ENCODE measurements around the gene FAM151A.

The FAM151A gene

DNA sequence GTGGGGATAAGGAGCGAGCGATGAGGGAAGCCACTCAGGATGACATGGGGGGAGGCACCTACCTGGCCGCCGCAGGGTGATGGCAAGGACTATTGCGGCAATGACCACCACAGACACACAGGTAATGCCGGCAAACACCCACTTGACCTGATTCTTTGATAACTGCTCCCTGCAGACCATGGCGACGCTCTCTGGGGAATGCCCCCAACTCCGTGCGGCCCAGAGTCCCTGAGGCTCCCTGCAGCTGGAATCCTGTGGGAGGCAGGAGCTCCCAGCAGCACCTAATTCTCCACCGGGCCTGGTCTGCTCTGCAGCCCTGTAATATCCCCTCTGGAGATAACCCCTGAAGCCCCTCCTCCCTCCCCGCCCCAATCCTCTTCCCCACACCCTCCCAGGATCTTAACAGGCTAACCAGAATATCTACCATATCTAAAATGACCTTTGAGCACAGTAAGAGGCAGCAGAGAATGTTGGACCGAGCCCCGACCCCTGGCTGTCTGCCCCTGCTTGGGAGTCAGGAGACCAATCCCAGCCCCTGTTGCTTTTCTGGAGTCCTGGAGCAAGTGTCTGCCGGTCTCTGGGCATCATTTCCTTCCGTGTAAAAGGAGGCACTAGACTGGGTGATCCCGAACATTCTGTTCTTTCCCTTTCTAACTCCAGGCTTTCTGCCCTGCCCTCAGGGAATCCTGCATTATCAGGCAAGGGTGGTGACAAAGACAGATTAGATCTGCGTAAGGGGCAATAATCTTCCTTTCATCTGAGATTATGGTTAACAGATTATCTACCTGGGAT lies at the start of gene FAM151A:
Gene FAM151A (minus strand): TSS at position 310 of the 792 bp plus-strand sequence. CDS start 130 bp downstream, at position 180.
- DNase-seq, result no peak

- peak; percentile 82 for DNase-seq
Observed at GRCh38 chr1:54671985-54672608, 48.8 kb upstream of the FAM151A start.

GRCh38 chr1:54668567-54668966 lies 45.2 kb upstream of the FAM151A start:
- DNase-seq, result no peak

DNA sequence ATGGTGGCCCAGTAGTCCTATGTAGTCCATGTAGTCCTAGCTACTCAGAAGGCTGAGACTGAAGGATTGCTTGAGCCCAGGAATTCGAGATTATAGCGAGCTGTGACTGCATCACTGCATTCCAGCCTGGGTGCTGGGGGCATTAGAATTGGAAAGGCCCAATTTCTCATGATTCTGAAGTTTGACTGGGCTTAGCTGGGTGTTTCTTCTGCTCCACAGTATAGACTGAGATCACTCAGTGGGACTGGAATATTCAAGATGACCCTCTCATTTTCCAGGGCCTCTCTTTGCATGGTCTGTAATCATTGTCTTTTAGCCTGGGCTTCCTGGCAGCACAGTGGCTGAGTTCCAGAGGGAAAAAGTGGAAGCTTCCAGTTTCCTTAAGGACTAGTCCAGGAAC lies 44.5 kb upstream of the FAM151A start:
- DNase-seq, result no peak

DNA sequence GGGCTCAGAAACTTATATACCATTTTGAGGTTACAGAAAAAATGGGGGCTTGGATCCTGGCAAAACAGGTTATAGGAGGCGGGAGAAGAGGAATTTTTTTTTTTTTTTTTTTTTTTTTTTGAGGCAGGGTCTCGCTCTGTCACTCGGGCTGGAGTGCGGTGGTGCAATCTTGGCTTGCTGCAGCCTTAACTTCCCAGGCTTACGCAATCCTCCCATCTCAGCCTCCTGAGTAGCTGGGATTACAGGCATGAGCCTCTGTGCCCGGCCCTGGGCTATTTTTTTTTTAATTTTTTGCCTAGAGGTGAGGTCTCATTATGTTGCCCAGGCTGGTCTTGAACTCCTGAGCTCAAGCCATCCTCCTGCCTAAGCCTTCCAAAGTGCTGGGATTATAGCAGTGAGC lies 43.0 kb upstream of the FAM151A start:
- DNase-seq, result no peak

DNA sequence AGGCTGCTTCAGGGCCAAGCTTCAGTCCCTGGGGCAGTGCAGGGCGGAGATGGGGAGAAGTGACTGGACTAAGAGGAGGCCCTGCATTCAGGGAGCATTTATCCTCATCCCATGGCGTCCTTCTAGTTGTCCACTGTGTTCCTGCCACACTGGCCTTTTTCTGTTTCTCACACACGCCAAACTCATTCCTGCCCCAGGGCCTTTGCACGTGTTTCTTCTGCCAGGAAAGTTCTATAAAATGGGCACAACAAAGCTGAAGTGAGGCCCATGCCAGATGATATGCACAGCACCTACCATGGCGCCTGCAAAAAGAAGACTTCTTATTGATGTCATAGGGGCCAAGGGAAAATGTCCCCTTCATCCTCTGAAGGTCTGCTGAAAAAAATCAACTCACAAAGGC lies 42.5 kb upstream of the FAM151A start:
- no peak for DNase-seq

- DNase-seq, result no peak
Observed at GRCh38 chr1:54664364-54664763, 41.0 kb upstream of the FAM151A start.

DNA sequence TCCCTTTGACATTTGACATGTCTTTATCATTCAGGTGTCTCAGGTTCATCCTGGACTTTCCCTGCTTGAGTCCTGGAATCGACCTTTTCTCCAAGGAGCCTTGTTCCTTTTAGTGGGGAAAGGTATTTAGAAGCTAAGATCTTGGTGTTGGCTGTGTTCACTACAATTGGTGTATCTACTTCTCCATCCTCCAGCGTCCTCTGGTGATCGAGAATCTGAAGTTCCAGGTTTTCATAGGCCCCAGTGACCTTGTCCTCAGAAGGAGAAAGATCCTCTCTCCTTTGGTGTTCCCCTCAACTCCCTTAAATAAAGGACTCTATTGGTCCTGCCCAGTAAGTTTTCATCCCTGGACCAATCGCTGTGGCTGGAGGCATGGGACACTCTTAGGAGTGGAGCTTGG lies 40.4 kb upstream of the FAM151A start:
- no peak for DNase-seq

- no peak for DNase-seq
Observed at GRCh38 chr1:54658164-54658913, 35.0 kb upstream of the FAM151A start.

- no peak for DNase-seq
Observed at GRCh38 chr1:54653036-54653435, 29.7 kb upstream of the FAM151A start.

GRCh38 chr1:54652168-54652567 lies 28.8 kb upstream of the FAM151A start:
- no peak for DNase-seq

DNA sequence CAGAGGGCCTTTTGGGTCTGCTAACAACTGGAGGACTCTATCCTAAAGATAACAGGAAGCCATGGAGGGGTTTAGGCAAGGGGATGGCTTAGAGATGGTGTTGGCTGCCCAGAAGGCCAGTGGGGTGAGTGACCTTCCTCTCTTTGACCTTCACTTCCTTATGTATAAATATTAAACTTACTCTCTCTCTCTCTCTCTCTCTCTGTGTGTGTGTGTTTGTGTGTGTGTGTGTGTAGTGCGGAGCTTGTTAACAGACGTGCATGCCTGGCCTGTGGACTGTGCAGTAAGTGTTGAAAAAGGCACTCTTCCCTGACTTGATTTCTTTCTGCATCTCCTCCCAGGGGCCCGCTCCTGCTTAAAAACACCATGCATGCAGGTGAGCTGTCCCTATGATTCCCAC lies 28.3 kb upstream of the FAM151A start:
- no peak for DNase-seq

GRCh38 chr1:54650417-54650816 lies 27.1 kb upstream of the FAM151A start:
- DNase-seq, result no peak

GRCh38 chr1:54649921-54650320 lies 26.6 kb upstream of the FAM151A start:
- DNase-seq, result no peak

DNA sequence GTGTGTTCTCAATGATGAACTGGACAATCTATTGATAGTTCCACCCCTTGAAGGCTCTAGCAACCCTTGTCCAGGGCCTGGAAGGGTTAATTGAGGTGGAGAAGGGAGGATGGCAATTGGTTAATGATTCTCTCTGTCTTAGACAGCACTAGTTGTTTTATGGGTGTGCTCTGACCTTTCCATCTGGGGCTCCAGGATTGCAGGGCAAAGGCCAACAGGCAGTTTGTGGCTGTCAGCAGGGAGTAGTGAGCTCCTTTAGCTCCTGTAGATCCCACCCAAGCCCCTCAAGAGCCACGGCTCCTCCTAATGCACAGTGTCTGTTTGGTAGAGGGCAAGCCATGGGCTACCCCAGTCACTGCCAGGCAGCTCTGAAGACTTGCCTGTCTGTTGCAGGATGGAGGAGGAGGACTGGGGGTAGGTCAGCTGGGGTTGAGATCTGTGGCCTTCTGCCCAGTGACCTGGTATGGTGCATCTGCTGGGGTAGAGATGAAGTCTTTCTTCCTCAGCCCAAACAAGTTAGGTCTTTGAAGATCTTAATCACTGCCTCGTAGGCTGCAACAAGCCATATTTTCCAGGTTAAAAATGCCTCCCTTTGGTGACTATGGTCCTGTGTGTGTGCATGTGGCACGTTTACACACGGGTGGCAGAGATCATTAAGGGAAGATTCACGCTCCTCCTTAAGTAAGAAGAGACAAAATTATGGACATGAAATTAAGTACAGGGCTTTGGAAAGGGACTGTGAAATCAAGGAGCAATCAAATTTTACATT lies 26.0 kb upstream of the FAM151A start:
- DNase-seq, result no peak

- no peak for DNase-seq
Observed at GRCh38 chr1:54645806-54646676, 22.7 kb upstream of the FAM151A start.

GRCh38 chr1:54643736-54644135 lies 20.4 kb upstream of the FAM151A start:
- DNase-seq, result no peak

GRCh38 chr1:54640863-54641836 lies 17.8 kb upstream of the FAM151A start, which contains the start of gene MROH7:
Gene MROH7 (plus strand): TSS chr1:54641786. CDS start chr1:54652927, 11,141 bp downstream.
- DNase-seq, result no peak

DNA sequence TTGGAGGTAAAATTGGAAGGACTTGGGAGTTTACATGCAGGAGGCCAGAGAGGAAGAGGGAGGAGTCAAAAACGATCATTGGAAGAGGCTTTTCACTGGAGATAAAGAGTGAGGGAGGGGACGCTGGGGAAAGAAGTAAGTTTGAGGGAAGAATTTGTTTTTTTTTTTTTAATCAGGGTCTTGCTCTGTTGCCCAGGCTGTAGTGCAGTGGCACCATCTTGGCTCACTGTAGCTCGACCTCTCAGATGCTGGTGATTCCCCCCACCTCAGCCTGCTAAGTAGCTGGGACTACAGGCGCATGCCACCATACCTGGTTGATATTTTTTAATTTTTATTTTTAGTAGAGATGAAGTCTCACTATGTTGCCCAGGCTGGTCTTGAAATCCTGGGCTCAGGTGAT lies 17.0 kb upstream of the FAM151A start:
- no peak for DNase-seq
